AG04450 (cell line): ENCODE measurements around the gene CCDC40. TPM values are rescaled to one million over a fixed set of nuclear protein-coding genes. Genes with fewer than 3 reads are reported as not detected.

ENCODE experiments used
- CTCF ChIA-PET: fragments of 300-600, 350-600 bp; formaldehyde crosslinking; extraction: SDS; loops from one replicate; lab custom pipeline; 2022; ENCODE audit warnings: antibody characterized with exemption, inconsistent platforms; lab: Charles Lee
- POLR2A ChIA-PET: fragments of 350-600 bp; formaldehyde crosslinking; extraction: SDS; loops from one replicate; lab custom pipeline; 2021; ENCODE audit warnings: antibody characterized with exemption, inconsistent platforms; lab: Yijun Ruan, JAX
- DNase-seq: peaks from one replicate; pipeline ENCODE4 v3.0.0-alpha.2; 2011; ENCODE audit warnings: low read depth, low spot score
- H3K27ac ChIP-seq: one replicate; pipeline ENCODE4 v1.5.1; 2012; ENCODE audit warnings: low read depth, low read length, control low read depth
- H3K27me3 ChIP-seq: one replicate; pipeline ENCODE4 v1.6.0; 2012; ENCODE audit warnings: low read length; ENCODE audit not compliant: control insufficient read depth, insufficient read depth
- H3K4me3 ChIP-seq: 2 replicates; pipeline ENCODE4 v1.5.1; 2011; ENCODE audit warnings: mild to moderate bottlenecking, low read depth, low read length, control low read depth
- H3K9me3 ChIP-seq: 2 replicates; pipeline ENCODE4 v1.5.1; 2012; ENCODE audit warnings: low read length; ENCODE audit not compliant: control insufficient read depth, insufficient read depth
- CTCF ChIP-seq: IDR thresholded peaks from 2 replicates; pipeline ENCODE4 v1.5.1; 2011; ENCODE audit warnings: low read depth, low read length, control low read depth, inconsistent platforms
- polyA plus RNA-seq: library from polyadenylated mRNA; depleted of rRNA; stranded (reverse); fragments of >200 nt; gene quantifications from 2 replicates; pipeline ENCODE4 v1.2.3, GENCODE V29; 2011

The CCDC40 gene
- polyA plus RNA-seq, 1 experiment, result 2.4 TPM

GRCh38 chr17:80110927-80111701, 74.7 kb downstream of the CCDC40 start:
- no peaks in the 10 kb centered on the region for H3K27me3 ChIP-seq
- H3K4me3 ChIP-seq, result no peak overlapping the region
- TF ChIP-seq CTCF, result no peak
- DNase-seq, result no peak
- no peaks in the 10 kb centered on the region; the same call in 1 of the 2 replicates for H3K9me3 ChIP-seq
- H3K27ac ChIP-seq, result no peak overlapping the region
- POLR2A ChIA-PET, result no interaction called here
- CTCF ChIA-PET, result interaction anchor here (0.9 kb wide), 1 partner anchor 28 kb away, joined by 8 read pairs; no protein-coding TSS in a partner anchor

- no peak for DNase-seq
- Histone ChIP-seq H3K4me3 (no peak overlapping the region), H3K27ac (no peak overlapping the region), H3K27me3 (no peaks in the 10 kb centered on the region), H3K9me3 (no peaks in the 10 kb centered on the region; the same call in 1 of the 2 replicates)
- CTCF ChIA-PET, result no interaction called here
- no peak for TF ChIP-seq CTCF
- POLR2A ChIA-PET, result interaction anchor here (0.8 kb wide), 1 partner anchor 11 kb away, joined by 3 read pairs; the partner anchor contains the start of gene GAA
These were observed 75.4 kb downstream of the CCDC40 start for GRCh38 chr17:80111702-80112470.

- H3K27ac ChIP-seq, result no peak overlapping the region
- H3K4me3 ChIP-seq, result no peak overlapping the region
- ChIA-PET POLR2A (interaction anchor here (0.8 kb wide), 1 partner anchor 11 kb away, joined by 3 read pairs; the partner anchor contains the start of gene GAA), CTCF (no interaction called here)
- no peaks in the 10 kb centered on the region; the same call in 1 of the 2 replicates for H3K9me3 ChIP-seq
- no peak for TF ChIP-seq CTCF
- H3K27me3 ChIP-seq, result no peaks in the 10 kb centered on the region
- DNase-seq, result no peak
These were observed 76.1 kb downstream of the CCDC40 start for GRCh38 chr17:80112471-80113032.

GRCh38 chr17:80113033-80113484, 76.6 kb downstream of the CCDC40 start:
- no peaks in the 10 kb centered on the region; the same call in 1 of the 2 replicates for H3K9me3 ChIP-seq
- ChIA-PET POLR2A (no interaction called here), CTCF (no interaction called here)
- no peak overlapping the region for H3K4me3 ChIP-seq
- no peaks in the 10 kb centered on the region for H3K27me3 ChIP-seq
- no peak overlapping the region for H3K27ac ChIP-seq
- no peak for DNase-seq
- no peak for TF ChIP-seq CTCF
